GM12874 (cell line): ENCODE results near the gene GPRIN1.

Experiments used
- TF ChIP-seq, protein P1 (sequence below): IDR thresholded peaks from 2 replicates; pipeline ENCODE4 v1.5.1; 2011; ENCODE audit warnings: low read depth, mild to moderate bottlenecking, control low read depth, low read length, moderate library complexity; ENCODE audit not compliant: insufficient read depth

Gene GPRIN1

DNA sequence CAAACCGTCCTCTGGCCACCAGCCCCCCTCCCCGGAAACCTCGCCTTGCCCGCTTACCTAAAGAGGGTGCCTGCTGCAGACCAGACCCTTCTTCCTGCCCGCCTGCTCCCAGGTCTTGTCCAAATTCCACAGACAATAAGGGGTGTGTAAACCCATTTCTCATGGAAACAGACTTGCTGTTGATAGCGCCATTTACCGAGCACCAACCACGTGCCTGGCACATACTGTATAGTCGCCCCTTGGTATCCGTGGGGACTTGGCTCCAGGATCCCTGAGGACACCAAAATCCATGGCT is 35.7 kb downstream of the GPRIN1 start:
- TF ChIP-seq, protein P1, sequence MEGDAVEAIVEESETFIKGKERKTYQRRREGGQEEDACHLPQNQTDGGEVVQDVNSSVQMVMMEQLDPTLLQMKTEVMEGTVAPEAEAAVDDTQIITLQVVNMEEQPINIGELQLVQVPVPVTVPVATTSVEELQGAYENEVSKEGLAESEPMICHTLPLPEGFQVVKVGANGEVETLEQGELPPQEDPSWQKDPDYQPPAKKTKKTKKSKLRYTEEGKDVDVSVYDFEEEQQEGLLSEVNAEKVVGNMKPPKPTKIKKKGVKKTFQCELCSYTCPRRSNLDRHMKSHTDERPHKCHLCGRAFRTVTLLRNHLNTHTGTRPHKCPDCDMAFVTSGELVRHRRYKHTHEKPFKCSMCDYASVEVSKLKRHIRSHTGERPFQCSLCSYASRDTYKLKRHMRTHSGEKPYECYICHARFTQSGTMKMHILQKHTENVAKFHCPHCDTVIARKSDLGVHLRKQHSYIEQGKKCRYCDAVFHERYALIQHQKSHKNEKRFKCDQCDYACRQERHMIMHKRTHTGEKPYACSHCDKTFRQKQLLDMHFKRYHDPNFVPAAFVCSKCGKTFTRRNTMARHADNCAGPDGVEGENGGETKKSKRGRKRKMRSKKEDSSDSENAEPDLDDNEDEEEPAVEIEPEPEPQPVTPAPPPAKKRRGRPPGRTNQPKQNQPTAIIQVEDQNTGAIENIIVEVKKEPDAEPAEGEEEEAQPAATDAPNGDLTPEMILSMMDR, result no peak

DNA sequence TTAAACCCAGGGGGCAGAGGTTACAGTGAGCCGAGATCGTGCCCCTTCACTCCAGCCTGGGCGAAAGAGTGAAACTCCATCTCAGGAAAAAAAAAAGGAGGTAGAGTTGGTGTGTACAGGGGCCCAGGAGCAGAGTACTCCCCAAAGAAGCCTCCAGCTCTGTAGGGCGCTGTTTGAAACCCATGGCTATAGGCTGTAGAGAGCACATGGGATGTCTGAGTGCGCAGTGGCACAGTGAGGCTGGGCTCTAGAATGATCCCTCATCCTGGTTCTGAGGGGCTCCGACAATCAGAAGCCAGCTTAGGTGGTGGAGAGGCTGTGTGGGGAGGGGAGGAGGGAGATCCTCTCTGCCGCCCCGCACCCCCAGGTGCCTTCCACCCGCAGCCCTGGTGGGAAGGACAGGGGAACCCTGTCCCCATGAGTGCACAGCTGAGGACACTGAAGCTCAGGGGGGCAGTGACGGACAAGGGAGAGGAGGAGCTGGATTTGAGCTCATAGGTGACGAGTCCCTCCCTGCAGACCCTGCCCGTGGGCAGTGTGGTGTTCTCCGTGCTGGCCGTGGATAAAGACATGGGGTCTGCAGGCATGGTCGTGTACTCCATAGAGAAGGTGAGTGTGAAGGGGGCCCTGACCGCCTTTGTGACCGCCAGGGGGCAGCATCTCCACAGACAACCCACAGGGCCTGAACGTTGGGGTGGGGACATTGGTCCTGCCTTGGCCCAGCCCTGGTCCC is 36.2 kb downstream of the GPRIN1 start:
- TF ChIP-seq, protein P1, result peak; percentile 94

DNA sequence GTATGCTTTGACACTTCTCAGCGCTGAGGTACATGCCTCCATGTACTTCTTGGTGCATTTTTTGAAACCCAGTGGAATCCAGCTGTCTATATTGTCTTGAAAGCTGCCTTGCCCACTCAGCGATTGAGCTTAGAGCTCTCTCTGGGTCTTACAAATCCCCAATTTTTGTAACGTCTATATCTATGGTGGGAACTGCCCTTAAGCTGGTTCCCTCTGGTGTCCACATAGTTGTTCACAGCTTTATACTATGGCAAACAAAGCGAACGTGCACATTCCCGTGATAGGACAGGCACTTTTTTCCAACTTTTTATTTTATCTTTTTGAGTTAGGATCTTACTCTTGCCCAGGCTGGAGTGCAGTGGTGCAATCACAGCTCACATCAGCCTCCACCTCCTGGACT is 39.9 kb downstream of the GPRIN1 start:
- TF ChIP-seq, protein P1, result no peak

DNA sequence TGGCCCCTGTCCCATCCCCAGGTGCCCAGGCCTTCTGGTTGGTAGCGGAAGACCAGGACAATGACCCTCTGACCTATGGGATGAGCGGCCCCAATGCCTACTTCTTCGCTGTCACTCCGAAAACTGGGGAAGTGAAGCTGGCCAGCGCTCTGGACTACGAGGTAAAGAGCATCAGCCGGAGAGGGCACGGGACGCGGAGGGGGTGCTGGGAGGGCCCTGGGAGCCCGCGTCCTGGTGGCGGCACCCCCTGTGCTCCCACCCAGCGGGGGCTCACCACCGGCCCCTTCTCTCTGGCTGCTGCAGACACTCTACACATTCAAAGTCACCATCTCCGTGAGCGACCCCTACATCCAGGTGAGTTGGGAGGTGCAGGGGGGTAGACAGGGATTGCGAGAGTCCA is 41.3 kb downstream of the GPRIN1 start:
- TF ChIP-seq, protein P1, result no peak

DNA sequence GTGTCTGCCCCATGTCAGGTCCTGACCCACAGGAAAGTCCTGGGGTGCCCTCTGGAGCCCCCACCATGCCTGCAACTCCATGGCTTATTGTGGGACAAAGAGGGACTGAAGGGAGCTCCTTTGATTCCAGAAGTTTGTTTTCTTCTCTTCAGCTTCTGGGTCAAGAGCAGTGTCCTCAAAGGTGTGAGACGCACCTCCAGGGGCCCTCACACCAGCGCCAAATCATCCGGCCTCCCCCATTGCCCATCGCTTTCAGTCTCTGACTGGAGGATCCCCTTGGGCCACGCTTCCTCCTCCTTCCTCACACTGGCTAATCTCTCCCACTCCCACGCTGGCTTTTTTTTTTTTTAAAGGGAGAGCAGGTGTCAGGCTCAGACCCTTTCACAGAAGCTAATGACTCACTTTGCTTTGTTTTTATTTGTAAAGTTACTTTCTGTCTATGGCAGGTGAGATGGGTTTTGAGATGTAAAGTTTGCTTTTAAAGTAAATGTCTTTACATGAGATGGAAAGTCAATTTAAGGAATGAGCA is 44.1 kb downstream of the GPRIN1 start:
- TF ChIP-seq, protein P1, result no peak

DNA sequence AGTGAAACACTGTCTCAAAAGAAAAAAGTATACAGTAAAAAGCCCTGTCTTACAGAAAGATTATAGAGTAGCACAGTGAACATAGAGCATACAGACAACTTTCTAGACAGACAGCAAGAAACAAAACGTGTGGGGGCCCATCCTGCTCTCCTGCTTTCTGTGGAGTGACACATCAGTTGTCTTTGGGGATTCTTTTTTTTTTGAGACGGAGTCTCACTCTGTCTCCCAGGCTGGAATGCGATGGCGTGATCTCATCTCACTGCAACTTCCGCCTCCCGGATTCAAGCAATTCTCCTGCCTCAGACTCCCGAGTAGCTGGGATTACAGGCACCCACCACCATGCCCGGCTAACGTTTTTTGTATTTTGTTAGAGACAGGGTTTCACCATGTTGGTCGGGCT is 46.0 kb downstream of the GPRIN1 start:
- TF ChIP-seq, protein P1, result no peak

DNA sequence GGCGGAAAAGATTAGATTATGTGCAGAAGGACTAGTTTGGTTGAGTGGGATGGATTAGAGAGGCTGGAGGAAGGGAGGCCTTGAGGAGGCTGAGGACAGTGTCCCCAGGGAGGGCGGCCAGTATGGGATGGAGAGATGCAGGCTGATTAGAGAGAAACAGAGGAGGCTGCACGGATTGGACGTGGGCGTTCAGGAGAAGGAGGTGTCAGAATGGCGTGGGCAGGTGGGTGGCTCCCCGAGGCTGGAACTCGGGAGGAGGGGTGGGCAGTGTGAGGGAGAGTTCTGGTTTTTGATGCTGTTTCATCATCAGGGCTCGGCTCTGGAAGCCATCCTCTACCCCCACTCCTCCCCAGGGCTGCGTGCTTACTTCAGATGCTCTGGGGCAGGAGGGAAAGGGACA is 47.8 kb downstream of the GPRIN1 start:
- TF ChIP-seq, protein P1, result no peak
